ENCODE measurements around the gene GRAP2.

- TF ChIP-seq REST (IDR thresholded peaks at IDR 0.05; ENCODE audit: insufficient read depth in 1 of 2, low read depth in 2 of 2, low read length in 2 of 2) (no peak), POLR2AphosphoS5 (IDR thresholded peaks at IDR 0.05; ENCODE audit: low read depth, low read length) (no peak)
These were observed 93.9 kb downstream of the GRAP2 start, which contains the start of gene FAM83F for GRCh38 chr22:39994566-39995392.
